Kidney (tissue), 14 donors: ENCODE measurements around the gene KLHL41. TPM values are rescaled to one million over a fixed set of nuclear protein-coding genes. Genes with fewer than 3 reads are reported as not detected.
"Not testable (repeated sequence)": the region's sequence is repeated elsewhere in the genome, so short reads cannot be mapped to it uniquely, and the experiment has no call there.

Source experiments
- DNase-seq, 5 donors: peaks; one replicate each; pipeline ENCODE4 v3.0.0-alpha.2; 2013 to 2020
- FAIRE-seq: peaks from 2 replicates; lab custom pipeline; 2012; peaks lifted over from hg19 to GRCh38; lab: Jason Lieb, UNC
- H3K27ac ChIP-seq, 2 donors: one replicate each; pipeline ENCODE4 v1.7.0; 2013; ENCODE audit warnings: low read depth in 2 of 2, low read length in 2 of 2, inconsistent platforms in 1 of 2
- H3K27me3 ChIP-seq: one replicate; pipeline ENCODE4 v1.7.1; 2013; ENCODE audit warnings: low read length, inconsistent platforms; ENCODE audit not compliant: control insufficient read depth, insufficient read depth
- H3K36me3 ChIP-seq, 3 donors: one replicate each; pipeline versions ENCODE4 v1.7.0 to v1.7.1; 2013; ENCODE audit warnings: low read length in 3 of 3, control low read depth in 1 of 3, inconsistent platforms in 1 of 3; ENCODE audit not compliant: insufficient read depth in 3 of 3, control insufficient read depth in 2 of 3
- H3K4me1 ChIP-seq, 3 donors: one replicate each; pipeline versions ENCODE4 v1.7.0 to v1.7.1; 2013; ENCODE audit warnings: low read length in 3 of 3, inconsistent platforms in 1 of 3, low read depth in 1 of 3; ENCODE audit not compliant: control insufficient read depth in 2 of 3, insufficient read depth in 2 of 3
- H3K4me3 ChIP-seq, 3 donors: one replicate each; pipeline versions ENCODE4 v1.7.0 to v1.8.1; 2013; ENCODE audit warnings: low read length in 3 of 3, control low read depth in 1 of 3, inconsistent platforms in 1 of 3
- H3K9ac ChIP-seq, 3 donors: one replicate each; pipeline versions ENCODE4 v1.7.0 to v1.7.1; 2013; ENCODE audit warnings: low read length in 3 of 3, control low read depth in 1 of 3, inconsistent platforms in 1 of 3
- H3K9me3 ChIP-seq, 3 donors: one replicate each; pipeline versions ENCODE4 v1.7.0 to v1.7.1; 2013; ENCODE audit warnings: low read length in 3 of 3, control low read depth in 1 of 3, inconsistent platforms in 1 of 3; ENCODE audit not compliant: control insufficient read depth in 2 of 3, insufficient read depth in 1 of 3
- CTCF ChIP-seq: IDR thresholded peaks from 3 replicates; pipeline ENCODE4 v1.5.1; 2012; ENCODE audit warnings: mild to moderate bottlenecking, moderate library complexity, borderline replicate concordance; ENCODE audit not compliant: insufficient read depth; ENCODE audit errors: extremely low read depth
- intact Hi-C: fragments of 100-400 bp; cut with DNase I; formaldehyde crosslinking; loops from one replicate; pipeline ENCODE4 v1.11.1; 2022
- polyA plus RNA-seq: library from polyadenylated mRNA; stranded (reverse); fragments of 350-450 nt; fragmentation: Illumina TruSeq; extraction: RNeasy Lipid Tissue Mini Kit (QIAGEN cat#74804); gene quantifications from one replicate; pipeline ENCODE4 v1.2.3, GENCODE V29; 2014; ENCODE audit warnings: low read depth, low replicate concordance; ENCODE audit not compliant: insufficient read depth
- total RNA-seq: library from RNA; stranded (reverse); fragmentation: NEBNext Ultra II Directional; extraction: Animal tissue kit (Norgen Biotek cat#: 25700); gene quantifications from one replicate; pipeline ENCODE4 v1.2.1, GENCODE V29; 2021
- donor health status: control.
- donor health status: control.
- donor health status: control.
- donor health status: control.
- donor health status: control.
- donor health status: DM: yes; HTN: yes; CAD: no.
- donor health status: Normal renal cell carcinoma (clear cell type).

The KLHL41 gene
- total and polyA plus RNA-seq, 2 donors from 2014 or later, result 0.71 to 1.8 TPM

DNA sequence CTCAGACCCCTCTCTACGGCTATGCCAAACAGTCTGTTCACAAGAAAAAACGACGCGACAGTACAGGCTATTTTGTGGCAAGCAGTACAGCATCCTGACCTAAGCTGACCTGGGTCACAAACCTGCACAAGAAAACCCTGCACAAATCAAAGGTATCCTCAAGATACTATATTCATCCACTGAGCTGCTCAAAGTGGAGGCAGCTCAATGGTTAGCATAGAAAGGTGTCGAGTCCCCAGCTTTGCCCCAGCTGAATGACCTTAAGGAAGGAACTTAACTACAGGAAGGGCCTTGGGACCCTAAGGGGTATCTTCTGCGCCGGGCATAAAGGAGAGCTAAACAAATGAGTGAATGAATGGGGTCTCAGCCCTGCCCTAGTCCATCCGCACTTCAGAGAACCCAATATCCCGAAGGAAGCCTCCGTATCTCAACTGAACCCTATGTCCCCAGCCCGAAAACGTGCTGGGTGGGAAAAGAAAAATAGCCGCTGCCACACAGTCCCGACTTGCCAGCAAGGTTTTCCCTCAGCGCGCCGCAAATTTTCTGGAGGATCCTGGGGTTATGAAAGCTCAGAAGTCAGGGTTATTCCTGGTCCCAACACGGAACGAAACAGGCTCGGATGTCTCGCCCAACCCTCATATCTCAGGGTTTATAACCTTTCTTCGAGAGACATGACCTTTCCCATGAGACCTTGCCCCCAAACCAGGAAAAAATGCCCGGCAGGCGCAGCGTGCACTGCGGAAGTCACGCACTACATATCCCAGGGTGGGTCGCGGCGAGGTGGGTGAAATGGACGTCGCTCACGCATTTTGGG, 63.9 kb downstream of the KLHL41 start, which contains the start of gene FASTKD1:
Gene FASTKD1, minus strand, starts transcription at position 706 of the 814 bp plus-strand sequence. CDS start 1,836 bp downstream, outside the sequence.
- Histone ChIP-seq H3K9ac (peak within 1 kb of the TSS; percentile 37 to 90 (median 44)), H3K9me3 (no peaks in the 10 kb centered on the region), H3K4me1 (peaks cover 0 to 4% (median 0%) of the 10 kb centered on the region in 3 donors), H3K36me3 (no peaks in the 10 kb centered on the region), H3K4me3 (peak within 1 kb of the TSS; percentile 74 to 90 (median 81)), H3K27ac (peak within 1 kb of the TSS in 1 of 2 donors; percentile 59), H3K27me3 (no peaks in the 10 kb centered on the region)
- DNase-seq (peak; percentile 89 to 97 (median 95)), FAIRE-seq (no peak)
- intact Hi-C loops, result no loop called here
- TF ChIP-seq CTCF, result no peak

DNA sequence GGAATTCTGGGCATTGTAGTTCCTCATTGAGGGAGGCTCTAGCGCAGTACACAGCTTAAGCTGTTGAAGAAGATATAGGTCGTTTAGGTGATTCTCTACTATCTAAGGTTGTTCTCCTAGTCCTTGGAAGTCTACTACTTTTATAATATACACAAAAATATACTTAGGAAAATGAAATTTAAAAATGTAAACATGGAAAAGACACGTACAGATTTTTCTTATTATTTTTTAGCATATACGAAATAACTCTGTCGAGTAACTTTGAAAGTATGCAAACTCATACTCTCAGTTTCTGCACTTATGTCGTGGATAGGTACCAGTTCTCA, 64.4 kb downstream of the KLHL41 start:
- DNase-seq (no peak), FAIRE-seq (peak; percentile 76)
- Histone ChIP-seq H3K4me1 (peaks cover 0 to 4% (median 0%) of the 10 kb centered on the region in 3 donors), H3K9me3 (no peaks in the 10 kb centered on the region), H3K4me3 (peak overlapping the region; percentile 74 to 90 (median 81)), H3K27me3 (no peaks in the 10 kb centered on the region), H3K27ac (no peak overlapping the region), H3K9ac (peak overlapping the region in 2 of 3 donors; percentile 44 to 90), H3K36me3 (no peaks in the 10 kb centered on the region)
- intact Hi-C loops, result no loop called here
- TF ChIP-seq CTCF, result no peak

- H3K9me3 ChIP-seq, intact Hi-C loops, FAIRE-seq: not testable (repeated sequence)
Observed at GRCh38 chr2:169574539-169574938, 65.0 kb downstream of the KLHL41 start.

DNA sequence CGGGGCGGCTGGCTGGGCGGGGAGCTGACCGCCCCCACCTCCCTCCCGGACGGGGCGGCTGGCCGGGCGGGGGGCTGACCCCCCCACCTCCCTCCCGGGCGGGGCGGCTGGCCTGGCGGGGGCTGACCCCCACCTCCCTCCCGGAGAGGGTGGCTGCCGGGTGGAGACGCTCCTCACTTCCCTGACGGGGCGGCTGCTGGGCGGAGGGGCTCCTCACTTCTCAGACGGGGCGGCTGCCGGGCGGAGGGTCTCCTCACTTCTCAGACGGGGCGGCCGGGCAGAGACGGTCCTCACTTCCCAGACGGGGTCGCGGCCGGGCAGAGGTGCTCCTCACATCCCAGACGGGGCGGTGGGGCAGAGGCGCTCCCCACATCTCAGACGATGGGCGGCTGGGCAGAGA, 65.8 kb downstream of the KLHL41 start:
- H3K27ac ChIP-seq, H3K4me3 ChIP-seq, H3K9ac ChIP-seq, intact Hi-C loops, H3K27me3 ChIP-seq, FAIRE-seq, H3K36me3 ChIP-seq, DNase-seq, H3K4me1 ChIP-seq, H3K9me3 ChIP-seq: not testable (repeated sequence)

More at GRCh38 chr2:169574539-169574938, 65.0 kb downstream of the KLHL41 start:
- H3K27ac ChIP-seq, H3K9ac ChIP-seq, H3K4me3 ChIP-seq, H3K36me3 ChIP-seq, H3K4me1 ChIP-seq, DNase-seq, H3K27me3 ChIP-seq: not testable (repeated sequence)

Other genes with a start within 250 kb of the KLHL41 start
- gene LRP2, start 147.2 kb upstream of the KLHL41 start, total RNA-seq, result 85.4 TPM
- 44.7 TPM for gene LRP2, start 147.2 kb upstream of the KLHL41 start, polyA plus RNA-seq
- 13.5 TPM for gene BBS5, start 30.2 kb upstream of the KLHL41 start, total RNA-seq
- 9.1 TPM for gene BBS5, start 30.2 kb upstream of the KLHL41 start, polyA plus RNA-seq
- gene FASTKD1, start 64.2 kb downstream of the KLHL41 start, total RNA-seq, result 24.2 TPM
- 49.8 TPM for gene FASTKD1, start 64.2 kb downstream of the KLHL41 start, polyA plus RNA-seq
- 52.7 TPM for gene PPIG, start 74.6 kb downstream of the KLHL41 start, total RNA-seq
- 22.8 TPM for gene PPIG, start 74.6 kb downstream of the KLHL41 start, polyA plus RNA-seq
- gene CFAP210, start 184.7 kb downstream of the KLHL41 start, total RNA-seq, result 0.60 TPM
- 0.65 TPM for gene CFAP210, start 184.7 kb downstream of the KLHL41 start, polyA plus RNA-seq
- 7.5 TPM for gene PHOSPHO2, start 184.8 kb downstream of the KLHL41 start, total RNA-seq
- 4.5 TPM for gene PHOSPHO2, start 184.8 kb downstream of the KLHL41 start, polyA plus RNA-seq
- gene KLHL23, start 224.1 kb downstream of the KLHL41 start, total RNA-seq, result 4.6 TPM
- 3.0 TPM for gene KLHL23, start 224.1 kb downstream of the KLHL41 start, polyA plus RNA-seq